Fibroblast of villous mesenchyme (primary cell): ENCODE data around the gene SLC7A10. TPM values are rescaled to one million over a fixed set of nuclear protein-coding genes. Genes with fewer than 3 reads are reported as not detected.

Source experiments
- DNase-seq: peaks from one replicate; pipeline ENCODE4 v3.0.0-alpha.2; 2010; ENCODE audit warnings: low read depth
- H3K4me3 ChIP-seq: 2 replicates; pipeline ENCODE4 v1.5.1; 2011; ENCODE audit warnings: low read depth, mild to moderate bottlenecking, low read length
- CTCF ChIP-seq: IDR thresholded peaks from 2 replicates; pipeline ENCODE4 v1.5.1; 2012; ENCODE audit warnings: low read depth, mild to moderate bottlenecking, low read length; ENCODE audit not compliant: insufficient read depth
- total RNA-seq: library from RNA; depleted of rRNA; stranded (reverse); fragments of >200 nt; gene quantifications from 2 replicates; pipeline ENCODE4 v1.2.3, GENCODE V29; 2012

Gene SLC7A10
- total RNA-seq, 1 donor, result not detected

GRCh38 chr19:33207040-33207620 lies 18.5 kb downstream of the SLC7A10 start:
- no peak for TF ChIP-seq CTCF
- DNase-seq, result no peak
- H3K4me3 ChIP-seq, result no peak overlapping the region

- no peak for TF ChIP-seq CTCF
- DNase-seq, result no peak
- H3K4me3 ChIP-seq, result no peak overlapping the region
Measured at GRCh38 chr19:33206261-33207039, 19.2 kb downstream of the SLC7A10 start.

- no peak for TF ChIP-seq CTCF
- no peak for DNase-seq
- no peak overlapping the region for H3K4me3 ChIP-seq
Measured at GRCh38 chr19:33205531-33206260, 20.0 kb downstream of the SLC7A10 start.

GRCh38 chr19:33205110-33205509 lies 20.5 kb downstream of the SLC7A10 start:
- DNase-seq, result no peak
- no peak overlapping the region for H3K4me3 ChIP-seq
- TF ChIP-seq CTCF, result no peak

GRCh38 chr19:33204136-33204973 lies 21.3 kb downstream of the SLC7A10 start:
- no peak for TF ChIP-seq CTCF

GRCh38 chr19:33203529-33203928 lies 22.1 kb downstream of the SLC7A10 start:
- no peak overlapping the region for H3K4me3 ChIP-seq
- TF ChIP-seq CTCF, result no peak
- no peak for DNase-seq

More at GRCh38 chr19:33204136-33204973, 21.3 kb downstream of the SLC7A10 start:
- DNase-seq, result no peak
- no peak overlapping the region for H3K4me3 ChIP-seq
